NK-92 (cell line): ENCODE measurements around the gene GAPVD1.
"Not testable (repeated sequence)": the region's sequence is repeated elsewhere in the genome, so short reads cannot be mapped to it uniquely, and the experiment has no call there.

ENCODE experiments used
- DNase-seq: peaks from one replicate; lab custom pipeline; 2025; ENCODE audit not compliant: unreplicated experiment; lab: John Stamatoyannopoulos, UW

The GAPVD1 gene

DNA sequence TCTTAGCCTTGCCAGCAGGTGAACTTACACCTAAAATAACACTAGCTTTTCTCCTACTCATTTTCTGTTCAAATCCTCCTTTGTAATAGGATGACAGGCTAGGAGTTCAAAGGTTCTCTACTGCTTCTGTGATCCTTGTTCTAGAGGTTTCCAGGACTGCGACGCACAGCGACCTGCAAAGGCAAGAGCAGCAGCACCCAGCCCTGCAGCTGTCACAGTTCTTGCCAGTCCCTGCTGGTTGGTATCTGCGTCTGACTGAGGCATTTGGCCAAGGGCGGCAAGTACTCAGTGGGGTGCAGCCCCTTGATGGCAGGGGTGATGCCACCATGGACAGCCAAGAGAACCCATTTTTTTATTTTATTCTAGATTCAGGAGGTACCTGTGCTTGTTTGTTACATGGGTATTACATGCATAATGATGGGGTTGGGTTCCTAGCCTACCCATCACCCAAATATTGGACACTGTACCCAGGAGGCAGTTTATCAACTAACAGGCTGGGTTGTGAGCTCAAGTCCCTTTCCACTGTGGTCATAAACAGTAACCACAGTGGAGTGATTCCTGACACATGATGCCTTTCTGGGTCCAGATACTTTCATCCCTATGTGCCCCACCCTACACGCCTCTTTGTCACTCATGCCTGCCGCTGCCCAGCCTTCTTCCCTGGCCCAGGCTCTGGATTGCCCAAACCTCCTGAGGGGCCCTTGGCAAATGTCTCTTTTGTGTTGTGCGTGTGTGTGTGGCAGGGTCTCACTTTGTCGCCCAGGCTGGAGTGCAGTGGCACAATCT is 111.0 kb downstream of the GAPVD1 start:
- no peak for DNase-seq

DNA sequence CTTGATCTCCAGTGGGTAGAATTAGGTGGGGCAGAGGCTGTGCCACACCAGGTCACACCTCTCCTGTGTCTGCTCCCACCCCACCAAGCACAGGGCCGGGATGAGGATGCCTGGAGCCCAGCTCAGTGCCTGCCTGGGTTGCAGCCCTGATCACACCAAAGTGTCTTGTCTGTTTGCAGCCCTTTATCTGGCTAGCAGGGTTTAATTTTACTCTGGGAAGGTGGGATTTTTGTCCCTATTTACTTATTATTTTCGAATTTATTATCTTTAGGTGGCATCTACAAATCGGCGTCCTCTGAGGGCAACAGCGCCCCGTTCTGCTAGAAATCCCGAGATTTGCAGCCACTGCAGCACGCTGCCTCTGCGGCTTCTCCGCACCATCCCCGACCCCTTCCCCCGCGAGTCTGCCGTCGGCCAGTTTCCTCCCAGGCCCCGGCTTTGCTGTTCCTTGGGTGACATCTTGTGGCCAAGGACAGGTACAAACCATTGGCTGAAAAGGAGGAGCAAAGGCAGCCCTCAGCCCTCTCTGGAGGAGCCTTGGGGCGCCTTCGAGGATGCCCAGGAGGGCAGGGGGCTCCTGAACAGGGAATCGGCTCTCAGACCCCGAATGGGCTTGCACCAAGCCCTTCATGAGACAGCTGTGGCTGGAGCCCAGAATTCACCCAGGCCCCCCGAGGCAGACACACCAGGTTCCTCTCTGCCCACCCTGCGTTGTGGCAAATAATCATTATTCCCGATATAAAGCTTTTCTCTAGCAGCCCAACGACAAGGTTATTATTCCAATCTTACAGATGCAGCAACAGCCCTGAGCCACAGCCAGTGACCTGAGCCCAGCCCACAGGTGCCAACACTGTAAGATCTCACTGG is 113.0 kb downstream of the GAPVD1 start:
- no peak for DNase-seq

DNA sequence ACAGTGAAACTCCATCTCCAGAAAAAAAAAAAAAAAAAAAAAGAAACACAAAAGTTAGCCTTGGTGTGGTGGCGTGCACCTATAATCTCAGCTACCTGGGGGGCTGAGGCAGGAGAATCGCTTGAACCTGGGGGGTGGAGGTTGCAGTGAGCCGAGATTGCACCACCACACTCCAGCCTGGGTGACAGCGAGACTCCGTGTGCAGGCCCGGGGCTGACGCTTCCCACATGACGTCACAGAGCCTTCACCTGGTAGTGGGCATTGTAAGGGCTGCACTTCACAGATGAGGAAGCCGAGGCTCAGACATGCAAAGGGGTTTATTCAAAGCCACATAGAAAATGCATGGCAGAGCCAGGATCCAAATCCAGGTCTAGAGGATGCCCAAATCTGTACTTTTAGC is 114.2 kb downstream of the GAPVD1 start:
- DNase-seq, result no peak

DNA sequence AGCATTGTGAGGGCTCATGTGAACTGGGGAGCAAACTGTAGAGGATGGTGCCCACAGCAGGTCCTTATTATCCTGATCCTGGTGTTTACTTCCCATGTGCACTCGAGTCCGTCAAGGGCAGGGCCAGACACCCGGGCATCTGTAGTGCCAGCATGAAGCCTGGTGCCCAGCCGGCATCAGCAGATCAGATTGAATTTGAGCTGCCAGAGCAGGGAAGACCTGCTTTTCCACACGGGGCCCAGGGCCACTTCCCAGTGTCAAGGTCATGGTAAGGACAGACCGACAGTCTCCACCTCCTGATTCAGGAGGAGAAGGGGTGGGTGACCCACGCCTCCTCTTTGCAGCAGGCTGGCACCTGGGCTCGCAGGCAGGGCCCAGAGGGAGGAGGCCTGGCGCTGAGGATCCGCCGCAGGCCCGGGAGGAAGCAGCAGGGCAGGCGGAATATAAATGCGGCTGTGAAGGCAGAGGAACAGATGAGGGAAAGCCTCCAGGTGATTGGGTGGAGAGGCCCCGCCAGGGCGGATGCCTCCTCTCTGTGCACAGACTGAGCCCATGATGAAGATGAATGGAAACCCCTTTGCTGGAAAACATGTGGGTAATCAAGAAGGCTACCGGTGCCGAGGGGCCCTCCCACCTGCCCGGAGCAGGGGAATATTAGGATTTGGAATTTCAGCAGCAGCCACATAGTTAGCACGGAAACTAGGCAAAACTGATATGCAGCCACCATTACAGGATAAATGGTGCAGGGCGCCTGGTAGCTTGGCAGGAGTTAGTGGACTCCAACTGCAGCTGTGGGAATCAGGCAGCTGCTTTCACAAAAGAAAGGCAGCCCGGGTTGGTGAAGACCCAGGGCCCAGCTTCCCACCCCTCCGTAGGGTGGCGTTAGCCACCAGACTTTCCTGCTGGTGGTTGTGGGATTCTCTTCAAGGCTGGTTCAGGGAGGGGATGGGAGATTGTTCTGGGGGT is 114.9 kb downstream of the GAPVD1 start:
- DNase-seq, result no peak

- no peak for DNase-seq
These were observed 116.1 kb downstream of the GAPVD1 start for GRCh38 chr9:125377584-125378250.

DNA sequence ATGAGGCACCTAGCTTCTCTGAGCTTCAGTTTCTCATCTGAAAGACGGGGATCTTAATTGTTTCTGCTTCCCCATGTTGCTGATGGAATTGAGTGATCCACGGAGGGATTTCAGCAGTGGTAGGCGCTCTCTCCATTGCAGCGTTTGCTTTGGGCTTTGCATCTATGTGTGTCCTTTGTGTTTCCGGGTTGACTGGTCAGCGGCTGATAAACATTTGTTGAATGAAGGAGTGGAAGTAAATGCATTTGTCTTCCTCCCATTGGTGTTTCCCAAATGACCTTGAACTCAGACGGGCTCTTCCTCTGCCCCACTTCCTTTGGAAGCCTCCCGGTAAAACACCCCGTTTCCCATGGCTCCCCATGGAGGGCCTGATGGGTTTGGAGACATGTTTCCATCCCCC is 117.2 kb downstream of the GAPVD1 start:
- no peak for DNase-seq

DNA sequence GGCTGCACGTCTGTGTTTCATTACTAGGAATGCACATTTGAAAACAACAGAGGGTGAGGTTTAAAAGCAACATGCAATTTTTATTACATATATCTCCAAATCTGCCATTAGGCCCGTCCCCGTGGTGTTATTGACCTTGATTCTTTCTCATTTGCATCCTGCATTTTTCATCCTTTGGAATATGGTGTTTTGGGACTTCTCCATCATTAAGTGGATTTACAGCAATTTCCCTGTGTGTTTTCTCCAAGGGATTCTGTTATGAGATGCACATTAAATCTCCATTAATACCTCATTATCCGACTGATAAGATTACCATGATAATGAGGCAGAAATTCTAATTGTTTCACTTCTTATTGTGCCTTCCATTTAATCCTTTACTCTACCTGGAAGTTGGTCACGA is 117.6 kb downstream of the GAPVD1 start:
- no peak for DNase-seq

GRCh38 chr9:125380406-125380805 is 118.8 kb downstream of the GAPVD1 start:
- no peak for DNase-seq

DNA sequence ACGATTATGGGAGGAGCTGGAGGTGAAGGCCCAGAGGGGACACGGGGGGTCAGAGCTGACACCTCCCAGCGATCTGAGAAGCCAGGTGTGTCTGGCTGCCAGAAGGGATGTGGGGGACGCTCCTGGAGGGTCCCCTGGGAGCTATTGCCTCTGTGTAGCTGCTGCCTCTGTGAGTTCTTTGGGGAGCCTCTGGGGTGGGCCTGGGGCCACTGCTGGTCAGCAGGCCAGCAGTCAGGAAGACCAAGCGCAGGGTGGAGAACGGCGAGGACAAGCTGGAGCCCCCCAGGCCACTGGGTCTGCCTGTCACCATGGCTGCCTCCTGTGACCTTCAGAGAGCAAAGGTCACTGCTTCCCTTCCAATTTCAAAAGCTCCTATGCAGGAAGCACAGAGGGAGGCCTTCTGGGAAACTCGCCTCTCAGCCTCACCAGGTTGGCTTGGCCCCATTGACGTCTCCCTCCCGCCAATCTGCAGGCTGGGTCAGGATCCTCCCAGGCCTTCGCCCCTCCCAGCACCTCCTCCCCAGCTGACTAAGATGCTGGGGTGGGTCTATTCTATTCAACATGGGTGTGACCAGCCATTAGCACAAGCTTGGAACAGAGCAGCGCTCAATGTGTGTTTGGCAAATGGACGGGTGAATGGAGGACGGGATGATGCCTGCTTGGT is 126.4 kb downstream of the GAPVD1 start:
- no peak for DNase-seq

DNA sequence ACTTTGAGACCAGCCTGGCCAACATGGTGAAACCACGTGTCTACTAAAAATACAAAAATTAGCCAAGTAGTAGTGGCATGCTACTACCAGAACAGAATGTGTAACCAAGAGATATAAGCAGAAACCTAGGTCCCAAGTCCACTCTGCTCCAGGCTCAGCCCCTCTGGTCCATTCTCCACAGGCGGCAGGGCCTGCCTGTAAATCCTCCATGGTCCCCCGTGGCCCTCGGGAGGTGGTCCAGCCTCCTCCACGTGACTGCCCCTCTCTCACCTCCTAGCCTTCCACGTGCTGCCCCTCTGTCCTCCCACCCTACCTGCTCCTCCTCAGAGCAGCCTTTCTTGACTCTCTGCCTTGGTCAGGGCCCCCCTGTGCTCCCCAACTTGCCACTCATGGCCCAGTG is 127.4 kb downstream of the GAPVD1 start:
- no peak for DNase-seq

GRCh38 chr9:125391704-125392103 is 130.1 kb downstream of the GAPVD1 start:
- DNase-seq, result no peak

DNA sequence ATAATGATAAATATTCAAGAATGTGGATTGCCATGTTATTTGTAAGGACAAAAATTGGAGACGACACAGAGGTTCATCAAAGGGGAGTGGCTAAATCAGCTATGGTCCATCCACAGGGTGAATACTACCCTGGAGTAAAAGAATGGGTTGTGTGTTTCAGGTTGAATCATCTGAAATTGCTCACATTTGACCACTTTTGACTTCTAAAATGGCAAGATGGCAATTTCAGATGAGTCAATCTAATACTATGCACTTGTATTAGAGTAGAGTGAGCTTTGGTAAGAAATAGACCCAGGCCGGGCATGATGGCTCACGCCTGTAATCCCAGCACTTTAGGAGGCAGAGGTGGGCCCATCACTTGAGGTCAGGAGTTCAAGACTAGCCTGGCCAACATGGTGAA is 131.8 kb downstream of the GAPVD1 start:
- DNase-seq, result no peak

- DNase-seq, result no peak
These were observed 135.2 kb downstream of the GAPVD1 start for GRCh38 chr9:125396799-125397198.

GRCh38 chr9:125397736-125398135 is 136.1 kb downstream of the GAPVD1 start:
- DNase-seq, result no peak

DNA sequence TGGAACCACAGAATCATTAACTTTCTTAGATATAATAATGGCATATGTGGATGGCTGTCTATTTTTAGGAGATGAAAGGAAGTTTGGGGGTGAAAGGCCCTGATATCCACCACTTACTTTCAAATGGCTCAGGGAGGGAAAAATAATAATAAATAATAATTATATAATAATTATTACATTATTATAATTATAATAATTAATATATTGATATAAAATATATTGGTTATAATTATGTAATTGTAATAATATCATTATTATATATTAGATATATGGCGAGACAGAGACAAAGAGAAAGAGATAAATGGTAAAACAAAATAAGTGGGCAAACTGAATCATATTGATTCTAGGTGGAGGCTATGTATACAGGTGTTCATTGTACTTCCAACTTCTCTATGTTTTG is 136.6 kb downstream of the GAPVD1 start:
- DNase-seq, result no peak

DNA sequence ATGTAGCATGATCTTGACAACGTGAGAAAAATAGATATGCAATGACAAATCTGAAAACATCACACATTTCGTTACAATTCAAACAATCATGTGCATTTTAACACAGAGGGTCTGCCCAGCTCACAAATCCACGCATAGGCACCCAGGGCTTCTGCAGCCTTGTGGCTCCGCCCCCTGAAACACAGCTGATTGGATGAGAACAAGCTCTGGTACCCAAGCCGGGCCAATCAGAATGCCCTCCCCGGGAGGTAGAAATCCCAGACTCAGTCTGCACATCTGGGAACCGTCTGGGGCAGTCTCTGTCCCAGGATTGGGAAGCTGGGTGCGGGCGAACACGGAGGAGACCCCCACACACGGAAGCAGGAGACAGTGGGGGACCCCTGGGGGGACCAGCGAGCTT is 137.5 kb downstream of the GAPVD1 start:
- no peak for DNase-seq

DNA sequence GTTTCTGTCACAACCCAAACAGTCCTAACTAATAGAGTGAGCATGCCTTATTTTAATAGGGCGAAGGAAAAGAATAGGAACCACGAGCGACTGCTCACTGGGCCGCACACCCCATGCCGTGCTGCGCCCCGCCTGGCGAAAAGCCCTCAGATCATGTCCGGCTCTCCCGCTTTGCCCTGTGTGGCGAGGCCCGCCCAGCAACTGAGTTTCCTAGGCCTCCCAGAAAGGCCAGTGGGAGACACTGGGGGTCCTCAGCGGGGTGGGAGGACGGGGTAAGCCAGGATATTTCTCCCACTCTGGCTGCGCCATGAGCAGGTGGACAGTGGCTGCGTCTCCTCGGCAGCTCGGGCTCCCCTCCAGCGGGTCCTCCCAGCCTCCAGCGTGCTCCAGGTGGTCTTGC is 138.0 kb downstream of the GAPVD1 start:
- DNase-seq, result no peak

DNA sequence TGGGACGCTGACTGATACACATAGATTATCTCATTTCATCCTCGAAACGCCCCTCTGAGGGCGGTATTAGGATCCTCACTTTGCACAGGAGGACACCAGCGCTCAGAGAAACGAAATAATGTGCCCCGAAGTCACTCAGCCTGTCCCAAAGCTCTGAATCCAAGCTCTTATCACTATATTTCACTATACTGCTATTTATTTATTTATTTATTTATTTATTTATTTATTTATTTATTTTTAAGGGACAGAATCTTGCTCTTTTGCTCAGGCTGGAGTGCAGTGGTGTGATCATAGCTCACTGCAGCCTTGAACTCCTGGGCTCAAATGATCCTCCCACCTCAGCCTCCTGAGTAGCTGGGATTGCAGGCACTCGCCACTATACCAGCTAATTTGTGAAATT is 138.6 kb downstream of the GAPVD1 start:
- not testable (repeated sequence) for DNase-seq

DNA sequence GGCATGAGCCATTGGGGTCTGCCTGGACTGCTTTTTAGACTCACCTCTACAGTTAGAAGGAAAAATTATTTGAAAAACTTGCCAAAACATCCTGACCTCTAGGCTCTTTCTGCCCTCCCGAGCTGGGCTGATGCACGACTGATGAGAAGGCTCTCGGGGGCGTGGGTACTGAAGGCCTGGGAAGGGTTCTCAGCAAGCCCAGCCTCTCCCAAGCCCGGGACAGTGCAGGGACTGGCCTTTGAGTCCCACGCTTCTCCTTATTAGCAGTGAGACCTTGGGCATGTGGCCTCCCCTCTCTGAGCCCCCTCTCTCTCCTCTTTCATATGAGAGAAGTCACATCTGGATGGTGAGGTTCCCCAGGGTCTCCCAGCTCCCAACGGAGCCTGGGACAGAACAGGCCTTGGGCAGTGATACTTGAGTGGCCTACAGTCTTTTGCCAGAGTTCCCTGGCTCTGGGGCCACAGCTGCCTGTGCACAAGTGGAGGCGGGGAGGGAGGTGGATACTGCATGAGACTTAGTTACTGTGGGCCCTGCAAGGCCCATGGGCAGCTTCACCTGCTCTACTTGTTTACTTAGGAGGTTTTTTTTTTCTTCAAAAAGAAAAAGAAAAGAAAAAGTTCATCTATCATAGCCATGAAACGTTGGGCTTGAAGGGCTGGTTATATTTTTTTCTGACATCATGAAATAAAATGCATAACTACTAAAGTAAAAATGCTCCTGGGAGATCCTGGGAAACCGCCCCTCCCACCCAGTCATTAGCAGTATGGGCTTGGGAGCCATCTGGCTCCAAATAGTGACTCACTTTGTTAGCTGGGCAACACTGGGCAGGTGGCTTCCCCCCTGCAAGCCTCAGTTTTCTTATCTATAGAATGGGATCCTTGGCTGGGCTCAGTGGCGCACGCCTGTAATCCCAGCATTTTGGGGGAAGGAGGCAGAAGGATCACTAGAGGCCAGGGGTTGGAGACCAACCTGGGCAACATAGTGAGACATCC is 139.4 kb downstream of the GAPVD1 start:
- DNase-seq, result no peak
